HL-60 (cell line): ENCODE data around the gene BRINP3.

Experiments
- DNase-seq, 2 experiments: peaks; one replicate each; pipeline ENCODE4 v3.0.0-alpha.2; 2010 to 2020; ENCODE audit warnings: low read depth in 1 of 2, low spot score in 1 of 2
- H3K27ac ChIP-seq: fragments of 250-450 bp; sonication (Bioruptor Pico); replicated peaks from 2 replicates; pipeline ENCODE4 v1.5.1; 2020; ENCODE audit warnings: mild to moderate bottlenecking, moderate library complexity
- H3K27me3 ChIP-seq: fragments of 250-450 bp; sonication (Bioruptor Pico); 2 replicates; pipeline ENCODE4 v1.5.1; 2021; ENCODE audit warnings: mild to moderate bottlenecking, moderate library complexity; ENCODE audit not compliant: insufficient read depth, poor library complexity, severe bottlenecking
- H3K4me3 ChIP-seq: replicated peaks from 2 replicates; pipeline ENCODE4 v1.5.1; 2011; ENCODE audit warnings: mild to moderate bottlenecking, control low read depth, low read length; ENCODE audit not compliant: insufficient read depth
- GABPA ChIP-seq: IDR thresholded peaks from 2 replicates; pipeline ENCODE4 v1.6.1; 2012; ENCODE audit warnings: low read depth
- POLR2AphosphoS5 ChIP-seq: IDR thresholded peaks from 2 replicates; pipeline ENCODE4 v1.6.1; 2012; ENCODE audit warnings: low read depth
- SPI1 ChIP-seq: IDR thresholded peaks from 2 replicates; pipeline ENCODE4 v1.6.1; 2012; ENCODE audit warnings: low read depth, mild to moderate bottlenecking, borderline replicate concordance
- TF ChIP-seq, protein P1 (sequence below): IDR thresholded peaks from one replicate; pipeline ENCODE4 v1.5.1; 2011; ENCODE audit warnings: low read length, control low read depth, inconsistent platforms; ENCODE audit not compliant: insufficient read depth
- TF ChIP-seq, protein P2 (sequence below): IDR thresholded peaks from 2 replicates; pipeline ENCODE4 v1.6.1; 2012; ENCODE audit warnings: low read depth; ENCODE audit not compliant: insufficient replicate concordance

BRINP3 gene

DNA sequence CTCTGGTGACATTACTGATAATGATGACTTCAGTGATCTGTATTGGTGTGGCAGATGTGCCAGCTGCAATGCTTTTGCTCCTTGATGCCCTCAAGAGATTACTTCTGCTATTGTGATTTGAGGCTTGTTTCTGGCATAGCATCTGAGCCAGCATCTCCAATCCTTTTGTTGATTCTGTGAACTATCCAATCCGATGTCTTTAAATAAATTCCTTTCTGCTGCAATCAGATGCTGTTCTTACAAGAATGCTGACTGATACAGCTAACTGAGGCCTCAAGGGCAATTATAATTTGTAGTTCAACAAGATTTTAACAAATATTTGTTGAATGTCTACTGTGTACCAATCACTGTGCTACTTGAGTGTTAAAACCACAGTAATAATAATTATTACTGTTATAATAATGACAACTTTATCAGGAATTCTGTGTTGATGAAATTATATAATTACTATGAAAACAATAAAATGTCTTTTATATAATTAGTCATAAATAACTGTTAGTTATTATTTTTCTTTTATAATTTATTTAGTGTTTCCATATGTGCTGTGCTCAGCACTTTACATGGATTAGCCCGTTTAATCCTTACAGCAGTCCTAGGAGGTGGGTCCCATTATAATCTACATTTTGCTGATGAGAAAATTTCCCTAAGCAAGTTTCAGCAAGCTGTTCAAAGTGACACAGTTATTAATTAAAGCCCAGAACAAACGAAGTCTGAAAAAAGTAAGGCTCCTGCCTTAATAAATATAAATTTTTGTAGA lies 308.2 kb downstream of the BRINP3 start:
- Histone ChIP-seq H3K27me3 (no peaks in the 10 kb centered on the region), H3K4me3 (no peak overlapping the region), H3K27ac (no peak overlapping the region)
- no peak for TF ChIP-seq SPI1
- TF ChIP-seq GABPA, result no peak
- TF ChIP-seq, protein P1, sequence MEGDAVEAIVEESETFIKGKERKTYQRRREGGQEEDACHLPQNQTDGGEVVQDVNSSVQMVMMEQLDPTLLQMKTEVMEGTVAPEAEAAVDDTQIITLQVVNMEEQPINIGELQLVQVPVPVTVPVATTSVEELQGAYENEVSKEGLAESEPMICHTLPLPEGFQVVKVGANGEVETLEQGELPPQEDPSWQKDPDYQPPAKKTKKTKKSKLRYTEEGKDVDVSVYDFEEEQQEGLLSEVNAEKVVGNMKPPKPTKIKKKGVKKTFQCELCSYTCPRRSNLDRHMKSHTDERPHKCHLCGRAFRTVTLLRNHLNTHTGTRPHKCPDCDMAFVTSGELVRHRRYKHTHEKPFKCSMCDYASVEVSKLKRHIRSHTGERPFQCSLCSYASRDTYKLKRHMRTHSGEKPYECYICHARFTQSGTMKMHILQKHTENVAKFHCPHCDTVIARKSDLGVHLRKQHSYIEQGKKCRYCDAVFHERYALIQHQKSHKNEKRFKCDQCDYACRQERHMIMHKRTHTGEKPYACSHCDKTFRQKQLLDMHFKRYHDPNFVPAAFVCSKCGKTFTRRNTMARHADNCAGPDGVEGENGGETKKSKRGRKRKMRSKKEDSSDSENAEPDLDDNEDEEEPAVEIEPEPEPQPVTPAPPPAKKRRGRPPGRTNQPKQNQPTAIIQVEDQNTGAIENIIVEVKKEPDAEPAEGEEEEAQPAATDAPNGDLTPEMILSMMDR, result no peak
- TF ChIP-seq, protein P2, sequence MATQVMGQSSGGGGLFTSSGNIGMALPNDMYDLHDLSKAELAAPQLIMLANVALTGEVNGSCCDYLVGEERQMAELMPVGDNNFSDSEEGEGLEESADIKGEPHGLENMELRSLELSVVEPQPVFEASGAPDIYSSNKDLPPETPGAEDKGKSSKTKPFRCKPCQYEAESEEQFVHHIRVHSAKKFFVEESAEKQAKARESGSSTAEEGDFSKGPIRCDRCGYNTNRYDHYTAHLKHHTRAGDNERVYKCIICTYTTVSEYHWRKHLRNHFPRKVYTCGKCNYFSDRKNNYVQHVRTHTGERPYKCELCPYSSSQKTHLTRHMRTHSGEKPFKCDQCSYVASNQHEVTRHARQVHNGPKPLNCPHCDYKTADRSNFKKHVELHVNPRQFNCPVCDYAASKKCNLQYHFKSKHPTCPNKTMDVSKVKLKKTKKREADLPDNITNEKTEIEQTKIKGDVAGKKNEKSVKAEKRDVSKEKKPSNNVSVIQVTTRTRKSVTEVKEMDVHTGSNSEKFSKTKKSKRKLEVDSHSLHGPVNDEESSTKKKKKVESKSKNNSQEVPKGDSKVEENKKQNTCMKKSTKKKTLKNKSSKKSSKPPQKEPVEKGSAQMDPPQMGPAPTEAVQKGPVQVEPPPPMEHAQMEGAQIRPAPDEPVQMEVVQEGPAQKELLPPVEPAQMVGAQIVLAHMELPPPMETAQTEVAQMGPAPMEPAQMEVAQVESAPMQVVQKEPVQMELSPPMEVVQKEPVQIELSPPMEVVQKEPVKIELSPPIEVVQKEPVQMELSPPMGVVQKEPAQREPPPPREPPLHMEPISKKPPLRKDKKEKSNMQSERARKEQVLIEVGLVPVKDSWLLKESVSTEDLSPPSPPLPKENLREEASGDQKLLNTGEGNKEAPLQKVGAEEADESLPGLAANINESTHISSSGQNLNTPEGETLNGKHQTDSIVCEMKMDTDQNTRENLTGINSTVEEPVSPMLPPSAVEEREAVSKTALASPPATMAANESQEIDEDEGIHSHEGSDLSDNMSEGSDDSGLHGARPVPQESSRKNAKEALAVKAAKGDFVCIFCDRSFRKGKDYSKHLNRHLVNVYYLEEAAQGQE, result no peak
- no peak for TF ChIP-seq POLR2AphosphoS5
- no peak for DNase-seq

DNA sequence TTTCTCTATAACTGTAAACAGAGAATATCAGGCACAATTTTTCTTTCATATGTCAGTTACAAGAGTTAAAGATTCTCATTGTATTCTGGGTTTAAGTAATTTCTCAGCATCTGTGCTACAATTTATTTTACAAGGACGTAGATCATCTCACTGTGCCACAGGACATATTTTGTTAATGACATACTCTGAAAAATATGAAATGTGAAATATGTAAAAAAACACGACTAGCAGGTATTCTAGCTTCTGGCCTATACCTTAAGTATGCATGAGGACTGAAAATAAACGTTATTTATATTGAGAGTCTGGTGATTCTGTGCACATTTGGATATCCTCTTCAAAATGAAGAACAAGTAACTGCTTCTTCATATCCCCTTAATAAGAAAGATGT lies 308.8 kb downstream of the BRINP3 start:
- DNase-seq, result no peak
- TF ChIP-seq, protein P1, result no peak
- TF ChIP-seq SPI1 (no peak), GABPA (no peak), POLR2AphosphoS5 (no peak)
- TF ChIP-seq, protein P2, result no peak
- Histone ChIP-seq H3K27ac (no peak overlapping the region), H3K27me3 (no peaks in the 10 kb centered on the region), H3K4me3 (no peak overlapping the region)

DNA sequence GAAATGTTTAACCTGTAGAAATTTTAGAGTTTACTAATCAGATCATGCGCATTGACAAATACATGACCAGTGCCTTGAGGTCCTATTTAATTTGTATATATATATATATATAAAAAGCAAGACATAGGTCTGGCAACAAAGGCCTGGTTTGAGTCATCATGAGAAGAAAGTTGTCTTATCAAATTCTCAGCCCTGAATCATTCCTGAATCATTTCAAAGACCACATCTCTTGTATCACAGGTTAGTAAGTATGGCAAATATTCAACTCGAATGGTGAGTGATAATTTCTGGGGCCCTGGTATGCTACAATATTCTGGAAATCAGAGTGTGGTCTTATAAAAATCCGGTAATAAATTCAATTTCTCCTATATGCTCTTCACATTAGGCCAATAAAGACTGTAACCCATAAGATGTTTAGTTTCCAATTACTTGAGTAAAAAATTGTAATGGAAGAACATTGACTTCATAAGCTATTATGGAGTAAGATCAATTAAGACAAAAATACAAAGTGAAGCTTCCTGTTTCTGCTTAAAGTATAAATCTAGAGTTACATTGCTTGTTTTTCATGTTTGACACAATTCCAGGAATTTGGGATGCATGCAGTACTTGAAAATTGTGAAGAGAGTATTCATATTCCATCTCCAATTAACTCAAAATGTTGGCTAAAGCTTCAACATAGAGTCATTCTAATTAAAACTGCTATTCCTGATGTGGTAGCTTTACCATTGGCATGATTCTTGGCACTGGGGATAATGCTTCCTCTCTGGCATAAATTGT lies 309.4 kb downstream of the BRINP3 start:
- no peak for DNase-seq
- no peak for TF ChIP-seq POLR2AphosphoS5
- TF ChIP-seq GABPA, result no peak
- no peak for TF ChIP-seq SPI1
- TF ChIP-seq, protein P1, result no peak
- TF ChIP-seq, protein P2, result no peak
- Histone ChIP-seq H3K27me3 (no peaks in the 10 kb centered on the region), H3K4me3 (no peak overlapping the region), H3K27ac (no peak overlapping the region)
